NCI-H524 (cell line): ENCODE data around the gene AKNAD1.
"Not testable (repeated sequence)": the region's sequence is repeated elsewhere in the genome, so short reads cannot be mapped to it uniquely, and the experiment has no call there.

Experiments
- DNase-seq, 2 experiments: peaks; one replicate each; lab custom pipeline; 2025; lab: John Stamatoyannopoulos, UW

AKNAD1 gene

GRCh38 chr1:108785880-108786279, 71.0 kb downstream of the AKNAD1 start:
- no peak for DNase-seq

DNA sequence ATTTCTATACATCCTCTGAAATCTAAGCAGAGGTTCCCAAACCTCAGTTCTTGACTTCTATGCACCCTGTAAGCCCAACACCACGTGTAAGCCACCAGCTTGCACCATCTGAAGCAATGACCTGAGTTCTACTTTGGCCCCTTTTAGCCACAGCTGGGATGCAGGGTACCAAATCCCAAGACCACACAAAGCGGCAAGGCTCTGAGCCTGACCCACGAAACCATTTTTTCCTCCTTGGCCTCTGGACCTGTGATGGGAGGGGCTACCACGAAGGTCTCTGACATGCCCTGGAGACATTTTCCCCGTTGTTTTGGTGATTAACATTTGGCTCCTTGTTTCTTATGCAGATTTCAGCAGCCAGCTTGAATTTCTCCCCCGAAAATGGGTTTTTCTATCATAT, 71.6 kb downstream of the AKNAD1 start:
- no peak for DNase-seq

DNA sequence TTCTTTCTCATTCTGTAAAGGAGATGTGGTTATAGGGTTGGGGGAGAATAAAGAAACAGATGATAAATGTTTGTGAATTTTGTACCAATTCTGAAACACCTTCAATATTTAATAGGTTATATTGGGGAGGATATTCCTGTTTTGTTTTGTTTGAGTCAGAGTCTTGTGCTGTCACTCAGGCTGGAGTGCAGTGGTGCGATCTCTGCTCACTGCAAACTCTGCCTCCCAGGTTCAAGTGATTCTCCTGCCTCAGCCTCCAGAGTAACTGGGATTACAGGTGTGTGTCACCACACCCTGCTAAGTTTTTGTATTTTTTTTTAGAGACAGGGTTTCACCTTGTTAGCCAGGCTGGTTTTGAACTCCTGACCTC, 75.3 kb downstream of the AKNAD1 start:
- DNase-seq, result not testable (repeated sequence)

GRCh38 chr1:108780937-108781574, 75.8 kb downstream of the AKNAD1 start:
- no peak for DNase-seq

DNA sequence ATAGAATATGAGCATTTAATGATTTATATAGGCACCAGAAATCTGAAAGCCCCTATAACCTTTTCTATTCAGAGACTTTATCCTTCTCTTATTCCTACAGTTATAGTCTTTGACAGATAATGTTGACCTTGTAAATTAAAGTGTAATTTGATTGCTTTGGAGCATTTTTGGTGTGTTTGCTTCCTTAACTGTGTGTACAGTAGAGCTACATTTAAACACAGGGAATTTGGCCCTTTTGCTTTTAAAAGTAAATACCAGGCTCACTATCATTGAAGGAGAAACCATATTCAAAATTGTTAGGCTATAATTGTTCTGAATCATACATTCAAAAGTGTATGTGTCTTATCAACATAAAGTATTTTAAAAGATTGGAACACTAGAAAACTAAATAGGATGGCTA, 77.4 kb downstream of the AKNAD1 start:
- no peak for DNase-seq

GRCh38 chr1:108777839-108778238, 79.1 kb downstream of the AKNAD1 start:
- no peak for DNase-seq

DNA sequence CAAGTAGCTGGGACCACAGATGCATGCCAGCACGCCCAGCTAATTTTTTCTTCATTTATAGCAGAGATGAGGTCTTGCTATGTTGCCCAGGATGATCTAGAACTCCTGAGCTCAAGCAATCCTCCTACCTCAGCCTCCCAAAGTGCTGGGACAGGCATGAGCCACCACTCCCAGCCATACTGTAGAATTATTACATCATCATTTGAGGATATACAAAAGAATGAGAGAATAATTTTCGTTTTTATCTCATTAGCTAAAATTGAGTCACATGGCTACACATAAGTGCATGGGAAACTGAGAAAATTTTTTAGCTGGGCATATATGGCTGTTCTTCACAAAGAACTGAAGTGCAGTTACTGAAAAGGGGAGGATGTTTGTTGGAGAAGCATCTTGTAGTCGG, 89.2 kb downstream of the AKNAD1 start:
- DNase-seq, result no peak

GRCh38 chr1:108767115-108767514, 89.8 kb downstream of the AKNAD1 start:
- no peak for DNase-seq
